ENCODE data around the gene NOM1. TPM values are rescaled to one million over a fixed set of nuclear protein-coding genes. Genes with fewer than 3 reads are reported as not detected.

The NOM1 gene
- total RNA-seq, 1 donor from 2014 or later = 22.6 TPM

- peaks cover 7% of the 10 kb centered on the region for H3K4me1 Mint-ChIP-seq (ENCODE audit: unreplicated experiment)
- no peaks in the 10 kb centered on the region for H3K36me3 Mint-ChIP-seq (ENCODE audit: unreplicated experiment)
- no peak overlapping the region for H3K4me3 Mint-ChIP-seq (ENCODE audit: unreplicated experiment)
- no peak for DNase-seq (ENCODE audit: extremely low spot score, unreplicated experiment)
- TF ChIP-seq, protein P1, sequence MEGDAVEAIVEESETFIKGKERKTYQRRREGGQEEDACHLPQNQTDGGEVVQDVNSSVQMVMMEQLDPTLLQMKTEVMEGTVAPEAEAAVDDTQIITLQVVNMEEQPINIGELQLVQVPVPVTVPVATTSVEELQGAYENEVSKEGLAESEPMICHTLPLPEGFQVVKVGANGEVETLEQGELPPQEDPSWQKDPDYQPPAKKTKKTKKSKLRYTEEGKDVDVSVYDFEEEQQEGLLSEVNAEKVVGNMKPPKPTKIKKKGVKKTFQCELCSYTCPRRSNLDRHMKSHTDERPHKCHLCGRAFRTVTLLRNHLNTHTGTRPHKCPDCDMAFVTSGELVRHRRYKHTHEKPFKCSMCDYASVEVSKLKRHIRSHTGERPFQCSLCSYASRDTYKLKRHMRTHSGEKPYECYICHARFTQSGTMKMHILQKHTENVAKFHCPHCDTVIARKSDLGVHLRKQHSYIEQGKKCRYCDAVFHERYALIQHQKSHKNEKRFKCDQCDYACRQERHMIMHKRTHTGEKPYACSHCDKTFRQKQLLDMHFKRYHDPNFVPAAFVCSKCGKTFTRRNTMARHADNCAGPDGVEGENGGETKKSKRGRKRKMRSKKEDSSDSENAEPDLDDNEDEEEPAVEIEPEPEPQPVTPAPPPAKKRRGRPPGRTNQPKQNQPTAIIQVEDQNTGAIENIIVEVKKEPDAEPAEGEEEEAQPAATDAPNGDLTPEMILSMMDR (IDR thresholded peaks at IDR 0.05) = no peak
- H3K9me3 Mint-ChIP-seq (ENCODE audit: unreplicated experiment) = no peaks in the 10 kb centered on the region
- no peak overlapping the region for H3K27ac Mint-ChIP-seq (ENCODE audit: unreplicated experiment)
- H3K27me3 Mint-ChIP-seq (ENCODE audit: unreplicated experiment) = peaks cover 81% of the 10 kb centered on the region
Observed at GRCh38 chr7:157013602-157014549, 64.4 kb downstream of the NOM1 start.

GRCh38 chr7:157014635-157015555, 65.4 kb downstream of the NOM1 start:
- Mint-ChIP-seq H3K9me3 (ENCODE audit: unreplicated experiment) (no peaks in the 10 kb centered on the region), H3K36me3 (ENCODE audit: unreplicated experiment) (no peaks in the 10 kb centered on the region), H3K27ac (ENCODE audit: unreplicated experiment) (no peak overlapping the region), H3K27me3 (ENCODE audit: unreplicated experiment) (peaks cover 81% of the 10 kb centered on the region), H3K4me1 (ENCODE audit: unreplicated experiment) (peaks cover 6% of the 10 kb centered on the region), H3K4me3 (ENCODE audit: unreplicated experiment) (no peak overlapping the region)
- TF ChIP-seq, protein P1 (IDR thresholded peaks at IDR 0.05) = no peak
- DNase-seq (ENCODE audit: extremely low spot score, unreplicated experiment) = no peak

DNA sequence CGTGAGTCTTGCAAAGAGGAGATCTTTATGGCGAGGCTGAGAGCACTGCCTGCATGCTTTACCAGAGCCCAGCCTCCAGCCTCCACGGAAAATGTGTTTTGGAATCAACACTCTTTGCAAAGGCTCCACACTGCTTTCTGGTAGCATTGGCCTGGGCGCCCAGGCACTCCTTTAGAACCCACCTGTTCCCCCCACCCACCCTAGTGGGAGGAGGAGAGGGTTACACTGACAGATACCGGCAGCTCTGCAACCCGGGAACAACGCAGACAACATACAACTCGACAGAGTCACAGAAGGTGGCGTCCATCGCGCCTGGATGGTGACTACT, 66.5 kb downstream of the NOM1 start:
- DNase-seq (ENCODE audit: extremely low spot score, unreplicated experiment) = no peak
- TF ChIP-seq, protein P1 (IDR thresholded peaks at IDR 0.05) = no peak
- Mint-ChIP-seq H3K27ac (ENCODE audit: unreplicated experiment) (no peak overlapping the region), H3K27me3 (ENCODE audit: unreplicated experiment) (peaks cover 86% of the 10 kb centered on the region), H3K36me3 (ENCODE audit: unreplicated experiment) (no peaks in the 10 kb centered on the region), H3K9me3 (ENCODE audit: unreplicated experiment) (no peaks in the 10 kb centered on the region), H3K4me1 (ENCODE audit: unreplicated experiment) (peaks cover 5% of the 10 kb centered on the region), H3K4me3 (ENCODE audit: unreplicated experiment) (no peak overlapping the region)

DNA sequence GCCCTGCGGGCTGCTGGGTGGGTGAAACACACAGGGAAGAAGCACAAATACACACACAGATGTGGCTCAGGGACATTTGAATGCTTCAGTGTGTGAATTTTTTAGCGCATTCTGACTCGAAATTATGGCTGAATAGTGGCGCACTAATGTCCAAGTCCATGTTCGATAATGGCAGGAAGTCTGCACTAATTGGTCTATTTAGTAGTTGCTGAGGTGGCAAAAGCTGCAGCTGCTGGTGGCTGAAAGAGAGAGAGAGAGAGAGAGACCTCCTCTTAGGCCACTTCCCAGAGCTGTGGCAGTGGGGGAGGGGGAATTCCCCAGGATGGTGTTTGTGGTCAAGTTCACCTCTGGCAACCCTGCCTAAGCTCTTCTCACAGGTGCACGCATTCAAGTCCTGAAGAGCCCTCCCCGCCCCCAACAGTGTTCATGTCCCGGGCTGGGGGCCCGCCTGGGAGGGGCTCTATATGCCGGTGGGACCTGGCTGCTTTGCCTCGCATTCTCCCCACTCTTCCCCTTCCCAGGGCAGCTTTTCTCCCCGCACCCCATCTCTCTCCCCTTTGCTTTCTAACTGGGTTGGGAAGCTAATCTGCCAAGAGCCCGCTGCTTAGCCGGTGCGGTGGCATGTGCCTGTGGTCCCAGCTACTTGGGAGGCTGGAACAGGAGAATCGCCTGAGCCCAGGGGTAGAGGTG, 67.0 kb downstream of the NOM1 start:
- Mint-ChIP-seq H3K4me1 (ENCODE audit: unreplicated experiment) (peaks cover 2% of the 10 kb centered on the region), H3K36me3 (ENCODE audit: unreplicated experiment) (no peaks in the 10 kb centered on the region), H3K4me3 (ENCODE audit: unreplicated experiment) (no peak overlapping the region), H3K9me3 (ENCODE audit: unreplicated experiment) (no peaks in the 10 kb centered on the region), H3K27ac (ENCODE audit: unreplicated experiment) (no peak overlapping the region), H3K27me3 (ENCODE audit: unreplicated experiment) (peaks cover 81% of the 10 kb centered on the region)
- TF ChIP-seq, protein P1 (IDR thresholded peaks at IDR 0.05) = no peak
- DNase-seq (ENCODE audit: extremely low spot score, unreplicated experiment) = no peak
